ENCODE results near the gene XAGE2.

DNA sequence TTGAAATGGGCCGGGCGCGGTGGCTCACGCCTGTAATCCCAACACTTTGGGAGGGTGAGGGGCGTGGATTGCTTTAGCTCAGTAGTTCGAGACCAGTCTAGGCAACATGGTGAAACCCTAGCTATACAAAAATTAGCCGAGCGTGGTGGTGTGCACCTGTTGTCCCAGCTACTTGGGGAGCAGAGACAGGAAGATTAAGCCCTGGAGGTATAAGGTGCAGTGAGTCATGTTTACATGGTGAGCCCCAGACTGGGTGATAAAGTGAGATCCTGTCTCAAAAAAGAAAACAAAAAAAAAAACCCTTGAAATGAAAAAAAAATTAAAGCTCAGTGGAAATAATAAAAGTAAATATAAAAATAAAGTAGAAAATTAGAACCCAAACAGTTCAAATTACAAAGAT is 6.9 kb upstream of the XAGE2 start:
- TF ChIP-seq, protein P1, sequence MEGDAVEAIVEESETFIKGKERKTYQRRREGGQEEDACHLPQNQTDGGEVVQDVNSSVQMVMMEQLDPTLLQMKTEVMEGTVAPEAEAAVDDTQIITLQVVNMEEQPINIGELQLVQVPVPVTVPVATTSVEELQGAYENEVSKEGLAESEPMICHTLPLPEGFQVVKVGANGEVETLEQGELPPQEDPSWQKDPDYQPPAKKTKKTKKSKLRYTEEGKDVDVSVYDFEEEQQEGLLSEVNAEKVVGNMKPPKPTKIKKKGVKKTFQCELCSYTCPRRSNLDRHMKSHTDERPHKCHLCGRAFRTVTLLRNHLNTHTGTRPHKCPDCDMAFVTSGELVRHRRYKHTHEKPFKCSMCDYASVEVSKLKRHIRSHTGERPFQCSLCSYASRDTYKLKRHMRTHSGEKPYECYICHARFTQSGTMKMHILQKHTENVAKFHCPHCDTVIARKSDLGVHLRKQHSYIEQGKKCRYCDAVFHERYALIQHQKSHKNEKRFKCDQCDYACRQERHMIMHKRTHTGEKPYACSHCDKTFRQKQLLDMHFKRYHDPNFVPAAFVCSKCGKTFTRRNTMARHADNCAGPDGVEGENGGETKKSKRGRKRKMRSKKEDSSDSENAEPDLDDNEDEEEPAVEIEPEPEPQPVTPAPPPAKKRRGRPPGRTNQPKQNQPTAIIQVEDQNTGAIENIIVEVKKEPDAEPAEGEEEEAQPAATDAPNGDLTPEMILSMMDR (IDR thresholded peaks at IDR 0.05): no peak
- TF ChIP-seq EZH2 (IDR thresholded peaks at IDR 0.05): no peak
- no peak for TF ChIP-seq EZH2phosphoT487 (IDR thresholded peaks at IDR 0.05)

Data from neural progenitor cell (in vitro differentiated cells).